ENCODE results near the gene ECI1. TPM values are rescaled to one million over a fixed set of nuclear protein-coding genes. Genes with fewer than 3 reads are reported as not detected.

The ECI1 gene
- 31.1 TPM for total RNA-seq
- polyA plus RNA-seq: 47.0 TPM
- long read RNA-seq, donor 1, transcript ECI1-201 (7 exons, 1,541 nt): major isoform, 5 of 6 reads
- long read RNA-seq, donor 1, partial matches to known transcripts: 0 of 6 reads
- long read RNA-seq, donor 1, other reads (novel, unspliced or antisense): 0 of 6 reads
- long read RNA-seq, donor 2: 0 reads
- long read RNA-seq, donor 3, transcript ECI1-201 (7 exons, 1,541 nt): major isoform, 29 of 53 reads
- long read RNA-seq, donor 3, transcript ECI1-206 (6 exons, 961 nt): minor isoform, 9 of 53 reads
- long read RNA-seq, donor 3, partial matches to known transcripts: 15 of 53 reads
- long read RNA-seq, donor 3, other reads (novel, unspliced or antisense): 0 of 53 reads
- long read RNA-seq, donor 4, transcript ECI1-201 (7 exons, 1,541 nt): major isoform, 11 of 21 reads
- long read RNA-seq, donor 4, partial matches to known transcripts: 5 of 21 reads
- long read RNA-seq, donor 4, other reads (novel, unspliced or antisense): 0 of 21 reads
- long read RNA-seq, donor 5, transcript ECI1-201 (7 exons, 1,541 nt): major isoform, 36 of 48 reads
- long read RNA-seq, donor 5, transcript ECI1-206 (6 exons, 961 nt): minor isoform, 6 of 48 reads
- long read RNA-seq, donor 5, partial matches to known transcripts: 5 of 48 reads
- long read RNA-seq, donor 5, other reads (novel, unspliced or antisense): 0 of 48 reads
- long read RNA-seq, donor 6, transcript ECI1-206 (6 exons, 961 nt): minor isoform, 5 of 30 reads
- long read RNA-seq, donor 6, transcript ECI1-201 (7 exons, 1,541 nt): major isoform, 25 of 30 reads
- long read RNA-seq, donor 6, partial matches to known transcripts: 0 of 30 reads
- long read RNA-seq, donor 6, other reads (novel, unspliced or antisense): 0 of 30 reads
- long read RNA-seq, donor 7, transcript ECI1-201 (7 exons, 1,541 nt): major isoform, 12 of 18 reads
- long read RNA-seq, donor 7, partial matches to known transcripts: 0 of 18 reads
- long read RNA-seq, donor 7, other reads (novel, unspliced or antisense): 0 of 18 reads
- long read RNA-seq, donor 8, transcript ECI1-201 (7 exons, 1,541 nt): major isoform, 6 of 8 reads
- long read RNA-seq, donor 8, partial matches to known transcripts: 0 of 8 reads
- long read RNA-seq, donor 8, other reads (novel, unspliced or antisense): 0 of 8 reads
- long read RNA-seq, donor 9, transcript ECI1-201 (7 exons, 1,541 nt): major isoform, 9 of 10 reads
- long read RNA-seq, donor 9, partial matches to known transcripts: 0 of 10 reads
- long read RNA-seq, donor 9, other reads (novel, unspliced or antisense): 0 of 10 reads
- long read RNA-seq, donor 10, transcript ECI1-201 (7 exons, 1,541 nt): major isoform, 13 of 16 reads
- long read RNA-seq, donor 10, partial matches to known transcripts: 0 of 16 reads
- long read RNA-seq, donor 10, other reads (novel, unspliced or antisense): 0 of 16 reads

- Histone ChIP-seq H3K9me3 (ENCODE audit: control insufficient read depth in 2 of 2, insufficient read depth in 1 of 2, low read length in 1 of 2) (peaks cover 0 to 3% of the 10 kb centered on the region in 2 donors), H3K27me3 (ENCODE audit: control insufficient read depth in 2 of 2, insufficient read depth in 1 of 2, low read length in 1 of 2) (no peaks in the 10 kb centered on the region), H3K4me3 (ENCODE audit: low read length in 2 of 2) (peak within 1 kb of the TSS; percentile 57 to 90), H3K4me1 (ENCODE audit: control insufficient read depth in 2 of 2, insufficient read depth in 2 of 2, low read length in 2 of 2) (peaks cover 14 to 20% of the 10 kb centered on the region in 2 donors), H3K36me3 (ENCODE audit: control insufficient read depth in 2 of 2, insufficient read depth in 2 of 2, low read length in 1 of 2) (peaks cover 40 to 43% of the 10 kb centered on the region in 2 donors), H3K27ac (ENCODE audit: low read depth in 1 of 2, low read length in 1 of 2) (peak within 1 kb of the TSS; percentile 64 to 93)
- 5% methylated on average over 88 of the region's 88 CpGs for WGBS
- DNase-seq (ENCODE audit: low read depth in 6 of 9, low spot score in 9 of 9): peak in 8 of 9 donors; percentile 29 to 83 (median 62)
Observed at GRCh38 chr16:2251296-2252111, at the start of gene ECI1. TSS of gene ECI1 (minus strand) at chr16:2251587. CDS start at chr16:2251566, 21 bp downstream.

GRCh38 chr16:2299915-2300192 is 48.5 kb upstream of the ECI1 start:
- H3K36me3 ChIP-seq (ENCODE audit: control insufficient read depth in 2 of 2, insufficient read depth in 2 of 2, low read length in 1 of 2): no peaks in the 10 kb centered on the region
- 90% methylated on average over 10 of the region's 10 CpGs for WGBS

GRCh38 chr16:2299121-2299914 is 47.9 kb upstream of the ECI1 start:
- H3K4me3 ChIP-seq (ENCODE audit: low read length in 2 of 2): no peak overlapping the region
- no peaks in the 10 kb centered on the region for H3K9me3 ChIP-seq (ENCODE audit: control insufficient read depth in 2 of 2, insufficient read depth in 1 of 2, low read length in 1 of 2)
- 92% methylated on average over 31 of the region's 31 CpGs for WGBS
- H3K27me3 ChIP-seq (ENCODE audit: control insufficient read depth in 2 of 2, insufficient read depth in 1 of 2, low read length in 1 of 2): no peaks in the 10 kb centered on the region
- no peaks in the 10 kb centered on the region for H3K36me3 ChIP-seq (ENCODE audit: control insufficient read depth in 2 of 2, insufficient read depth in 2 of 2, low read length in 1 of 2)
- DNase-seq (ENCODE audit: low read depth in 6 of 9, low spot score in 9 of 9): no peak
- H3K27ac ChIP-seq (ENCODE audit: low read depth in 1 of 2, low read length in 1 of 2): no peak overlapping the region
- no peaks in the 10 kb centered on the region for H3K4me1 ChIP-seq (ENCODE audit: control insufficient read depth in 2 of 2, insufficient read depth in 2 of 2, low read length in 2 of 2)

More at GRCh38 chr16:2299915-2300192, 48.5 kb upstream of the ECI1 start:
- no peaks in the 10 kb centered on the region for H3K4me1 ChIP-seq (ENCODE audit: control insufficient read depth in 2 of 2, insufficient read depth in 2 of 2, low read length in 2 of 2)
- no peaks in the 10 kb centered on the region for H3K27me3 ChIP-seq (ENCODE audit: control insufficient read depth in 2 of 2, insufficient read depth in 1 of 2, low read length in 1 of 2)
- H3K4me3 ChIP-seq (ENCODE audit: low read length in 2 of 2): no peak overlapping the region
- DNase-seq (ENCODE audit: low read depth in 6 of 9, low spot score in 9 of 9): no peak
- no peak overlapping the region for H3K27ac ChIP-seq (ENCODE audit: low read depth in 1 of 2, low read length in 1 of 2)
- H3K9me3 ChIP-seq (ENCODE audit: control insufficient read depth in 2 of 2, insufficient read depth in 1 of 2, low read length in 1 of 2): no peaks in the 10 kb centered on the region

GRCh38 chr16:2298621-2299020 is 47.2 kb upstream of the ECI1 start:
- no peak for DNase-seq (ENCODE audit: low read depth in 6 of 9, low spot score in 9 of 9)
- Histone ChIP-seq H3K36me3 (ENCODE audit: control insufficient read depth in 2 of 2, insufficient read depth in 2 of 2, low read length in 1 of 2) (no peaks in the 10 kb centered on the region), H3K27me3 (ENCODE audit: control insufficient read depth in 2 of 2, insufficient read depth in 1 of 2, low read length in 1 of 2) (no peaks in the 10 kb centered on the region), H3K9me3 (ENCODE audit: control insufficient read depth in 2 of 2, insufficient read depth in 1 of 2, low read length in 1 of 2) (no peaks in the 10 kb centered on the region), H3K4me1 (ENCODE audit: control insufficient read depth in 2 of 2, insufficient read depth in 2 of 2, low read length in 2 of 2) (no peaks in the 10 kb centered on the region), H3K27ac (ENCODE audit: low read depth in 1 of 2, low read length in 1 of 2) (no peak overlapping the region), H3K4me3 (ENCODE audit: low read length in 2 of 2) (no peak overlapping the region)
- 94% methylated on average over 9 of the region's 9 CpGs for WGBS

- H3K9me3 ChIP-seq (ENCODE audit: control insufficient read depth in 2 of 2, insufficient read depth in 1 of 2, low read length in 1 of 2): no peaks in the 10 kb centered on the region
- H3K27me3 ChIP-seq (ENCODE audit: control insufficient read depth in 2 of 2, insufficient read depth in 1 of 2, low read length in 1 of 2): no peaks in the 10 kb centered on the region
- no peaks in the 10 kb centered on the region for H3K36me3 ChIP-seq (ENCODE audit: control insufficient read depth in 2 of 2, insufficient read depth in 2 of 2, low read length in 1 of 2)
- no peak overlapping the region for H3K27ac ChIP-seq (ENCODE audit: low read depth in 1 of 2, low read length in 1 of 2)
- DNase-seq (ENCODE audit: low read depth in 6 of 9, low spot score in 9 of 9): no peak
- WGBS: 98% methylated on average over 22 of the region's 22 CpGs
- no peaks in the 10 kb centered on the region for H3K4me1 ChIP-seq (ENCODE audit: control insufficient read depth in 2 of 2, insufficient read depth in 2 of 2, low read length in 2 of 2)
- no peak overlapping the region for H3K4me3 ChIP-seq (ENCODE audit: low read length in 2 of 2)
Observed at GRCh38 chr16:2297506-2297860, 46.1 kb upstream of the ECI1 start.

- Histone ChIP-seq H3K36me3 (ENCODE audit: control insufficient read depth in 2 of 2, insufficient read depth in 2 of 2, low read length in 1 of 2) (no peaks in the 10 kb centered on the region), H3K27ac (ENCODE audit: low read depth in 1 of 2, low read length in 1 of 2) (no peak overlapping the region), H3K9me3 (ENCODE audit: control insufficient read depth in 2 of 2, insufficient read depth in 1 of 2, low read length in 1 of 2) (no peaks in the 10 kb centered on the region), H3K4me1 (ENCODE audit: control insufficient read depth in 2 of 2, insufficient read depth in 2 of 2, low read length in 2 of 2) (no peaks in the 10 kb centered on the region), H3K4me3 (ENCODE audit: low read length in 2 of 2) (no peak overlapping the region), H3K27me3 (ENCODE audit: control insufficient read depth in 2 of 2, insufficient read depth in 1 of 2, low read length in 1 of 2) (no peaks in the 10 kb centered on the region)
- no peak for DNase-seq (ENCODE audit: low read depth in 6 of 9, low spot score in 9 of 9)
- 92% methylated on average over 23 of the region's 23 CpGs for WGBS
Observed at GRCh38 chr16:2296661-2297505, 45.5 kb upstream of the ECI1 start.

- no peak overlapping the region for H3K27ac ChIP-seq (ENCODE audit: low read depth in 1 of 2, low read length in 1 of 2)
Observed at GRCh38 chr16:2295056-2295798, 43.8 kb upstream of the ECI1 start.

More at GRCh38 chr16:2295056-2295798, 43.8 kb upstream of the ECI1 start:
- no peaks in the 10 kb centered on the region for H3K36me3 ChIP-seq (ENCODE audit: control insufficient read depth in 2 of 2, insufficient read depth in 2 of 2, low read length in 1 of 2)
- no peaks in the 10 kb centered on the region for H3K9me3 ChIP-seq (ENCODE audit: control insufficient read depth in 2 of 2, insufficient read depth in 1 of 2, low read length in 1 of 2)
- no peaks in the 10 kb centered on the region for H3K27me3 ChIP-seq (ENCODE audit: control insufficient read depth in 2 of 2, insufficient read depth in 1 of 2, low read length in 1 of 2)
- no peak for DNase-seq (ENCODE audit: low read depth in 6 of 9, low spot score in 9 of 9)
- 96% methylated on average over 21 of the region's 21 CpGs for WGBS
- no peak overlapping the region for H3K4me3 ChIP-seq (ENCODE audit: low read length in 2 of 2)
- H3K4me1 ChIP-seq (ENCODE audit: control insufficient read depth in 2 of 2, insufficient read depth in 2 of 2, low read length in 2 of 2): no peaks in the 10 kb centered on the region
